ENCODE results near the gene LY6G5C. TPM values are rescaled to one million over a fixed set of nuclear protein-coding genes. Genes with fewer than 3 reads are reported as not detected.

Gene LY6G5C
- polyA plus RNA-seq, 1 donor (not counting 4 experiments of a cell fraction or from before 2014, with no cell fraction given), result 0.58 TPM

DNA sequence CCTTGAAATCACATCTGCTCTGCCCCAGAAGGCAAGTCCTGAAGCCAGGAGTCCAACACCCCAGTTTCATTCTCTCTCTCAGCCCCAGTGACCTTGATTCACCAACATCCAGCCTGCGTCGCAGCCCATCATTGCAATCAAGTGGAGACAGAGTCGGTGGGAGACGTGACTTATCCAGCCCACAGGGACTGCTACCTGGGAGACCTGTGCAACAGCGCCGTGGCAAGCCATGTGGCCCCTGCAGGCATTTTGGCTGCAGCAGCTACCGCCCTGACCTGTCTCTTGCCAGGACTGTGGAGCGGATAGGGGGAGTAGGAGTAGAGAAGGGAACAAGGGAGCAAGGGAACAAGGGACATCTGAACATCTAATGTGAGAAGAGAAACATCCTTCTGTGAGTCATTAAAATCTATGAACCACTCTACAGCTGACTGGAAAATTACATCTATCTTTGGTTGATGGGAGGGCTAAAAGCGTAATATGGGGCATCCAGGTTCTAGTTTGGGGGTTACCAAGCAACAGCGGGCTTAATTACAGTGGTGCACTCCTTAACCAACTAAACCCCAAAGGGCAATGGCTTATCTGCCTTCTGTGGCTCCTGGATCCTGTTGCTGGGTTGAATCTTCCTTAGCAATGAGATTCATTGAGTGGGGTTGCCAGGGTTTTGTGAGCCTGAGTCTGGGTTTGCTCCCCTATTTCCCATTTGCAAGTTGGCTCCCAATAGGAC lies 36.8 kb upstream of the LY6G5C start:
- FAIRE-seq, result no peak
- peaks cover 0 to 4% of the 10 kb centered on the region in 2 experiments for H3K36me3 ChIP-seq (ENCODE audit: control insufficient read depth in 2 of 2, extremely low read depth in 1 of 2, insufficient read depth in 2 of 2, low read length in 2 of 2)
- no peak overlapping the region for H3K9ac ChIP-seq (ENCODE audit: control insufficient read depth, extremely low read depth, insufficient read depth, low read length)
- dilution Hi-C loops (cut with MboI; ENCODE audit: extremely low pct_ligation_motif_present, low sequenced_read_pairs), result no loop called here
- H3K4me2 ChIP-seq (ENCODE audit: control insufficient read depth, extremely low read depth, insufficient read depth, low read depth, low read length), result peak overlapping the region; percentile 77
- DNase-seq (ENCODE audit: low read depth, low spot score), result no peak
- H3K9me3 ChIP-seq (ENCODE audit: control insufficient read depth, low read depth, low read length), result no peaks in the 10 kb centered on the region
- no peaks in the 10 kb centered on the region for H4K20me1 ChIP-seq (ENCODE audit: control insufficient read depth, extremely low read depth, insufficient read depth, low read length)
- H3K4me3 ChIP-seq (ENCODE audit: control insufficient read depth in 2 of 3, extremely low read depth in 1 of 3, insufficient read depth in 2 of 3, low read depth in 1 of 3, low read length in 3 of 3), result peak overlapping the region in 1 of 3 experiments; percentile 15
- H3K79me2 ChIP-seq (ENCODE audit: control insufficient read depth, insufficient read depth, low read length), result no peaks in the 10 kb centered on the region
- H3K27ac ChIP-seq (ENCODE audit: control insufficient read depth, insufficient read depth, low read length), result peak overlapping the region; percentile 41
- peak overlapping the region; percentile 60 for H2AFZ ChIP-seq (ENCODE audit: control insufficient read depth, low read length)
- H3K9me1 ChIP-seq (ENCODE audit: control insufficient read depth, extremely low read depth, insufficient read depth, low read length), result peaks cover 5% of the 10 kb centered on the region
- TF ChIP-seq EZH2 (IDR thresholded peaks at IDR 0.05; ENCODE audit: low read length), result no peak
- TF ChIP-seq, protein P1, sequence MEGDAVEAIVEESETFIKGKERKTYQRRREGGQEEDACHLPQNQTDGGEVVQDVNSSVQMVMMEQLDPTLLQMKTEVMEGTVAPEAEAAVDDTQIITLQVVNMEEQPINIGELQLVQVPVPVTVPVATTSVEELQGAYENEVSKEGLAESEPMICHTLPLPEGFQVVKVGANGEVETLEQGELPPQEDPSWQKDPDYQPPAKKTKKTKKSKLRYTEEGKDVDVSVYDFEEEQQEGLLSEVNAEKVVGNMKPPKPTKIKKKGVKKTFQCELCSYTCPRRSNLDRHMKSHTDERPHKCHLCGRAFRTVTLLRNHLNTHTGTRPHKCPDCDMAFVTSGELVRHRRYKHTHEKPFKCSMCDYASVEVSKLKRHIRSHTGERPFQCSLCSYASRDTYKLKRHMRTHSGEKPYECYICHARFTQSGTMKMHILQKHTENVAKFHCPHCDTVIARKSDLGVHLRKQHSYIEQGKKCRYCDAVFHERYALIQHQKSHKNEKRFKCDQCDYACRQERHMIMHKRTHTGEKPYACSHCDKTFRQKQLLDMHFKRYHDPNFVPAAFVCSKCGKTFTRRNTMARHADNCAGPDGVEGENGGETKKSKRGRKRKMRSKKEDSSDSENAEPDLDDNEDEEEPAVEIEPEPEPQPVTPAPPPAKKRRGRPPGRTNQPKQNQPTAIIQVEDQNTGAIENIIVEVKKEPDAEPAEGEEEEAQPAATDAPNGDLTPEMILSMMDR (optimal IDR thresholded peaks at IDR 0.05 in 1 of 3, IDR thresholded peaks at IDR 0.05 in 1 of 3, conservative IDR thresholded peaks at IDR 0.05 in 1 of 3; ENCODE audit: extremely low read depth in 1 of 3, insufficient read depth in 2 of 3, low read length in 3 of 3), result peak; percentile 34 to 67 (median 47)
- peaks cover 32% of the 10 kb centered on the region for H3K4me1 ChIP-seq (ENCODE audit: control insufficient read depth, extremely low read depth, insufficient read depth, low read length)
- no peaks in the 10 kb centered on the region for H3K27me3 ChIP-seq (ENCODE audit: control insufficient read depth, extremely low read depth, insufficient read depth, low read length)

DNA sequence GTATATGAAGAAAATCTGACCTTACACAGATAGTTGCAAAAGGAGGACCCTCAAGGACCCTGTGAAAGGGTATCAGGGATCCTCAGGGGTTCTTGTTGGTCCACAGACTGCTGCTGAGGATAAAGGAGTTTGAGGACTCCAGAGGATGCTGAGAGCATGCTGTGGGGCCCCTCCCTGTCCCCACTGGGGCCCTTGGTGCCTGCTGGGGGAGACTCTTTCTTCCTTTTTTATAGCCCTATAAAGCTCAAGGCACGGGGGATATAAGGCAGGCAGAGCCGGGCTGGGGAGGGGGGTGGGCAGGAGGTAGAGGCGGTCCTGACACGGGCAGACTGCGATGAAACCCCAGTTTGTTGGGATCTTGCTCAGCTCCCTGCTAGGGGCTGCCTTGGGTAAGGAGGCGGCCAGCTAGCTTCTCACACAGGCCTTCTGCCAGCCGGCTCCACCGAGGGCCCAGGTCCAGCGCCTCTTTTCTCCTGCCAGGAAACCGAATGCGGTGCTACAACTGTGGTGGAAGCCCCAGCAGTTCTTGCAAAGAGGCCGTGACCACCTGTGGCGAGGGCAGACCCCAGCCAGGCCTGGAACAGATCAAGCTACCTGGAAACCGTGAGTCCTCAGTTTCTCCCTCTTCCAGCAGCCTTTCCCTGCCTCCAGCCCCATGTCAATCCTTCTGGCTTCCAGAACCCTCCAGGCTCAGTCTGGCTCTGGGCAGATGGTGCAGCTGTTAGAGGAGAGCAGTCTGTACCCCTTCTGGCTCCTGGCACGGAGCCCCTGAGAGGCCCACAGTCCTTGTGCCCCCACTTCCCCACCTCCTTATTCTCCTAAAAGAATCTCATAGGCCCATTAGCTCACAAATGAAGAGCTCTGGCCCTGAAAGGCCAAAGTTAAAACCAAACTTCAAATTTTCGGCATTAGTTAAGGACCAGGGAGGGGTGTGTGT lies 34.4 kb upstream of the LY6G5C start, which contains the start of gene LY6G6D:
LY6G6D (plus strand) TSS at position 327 of the 937 bp plus-strand sequence; CDS start at position 335, 8 bp downstream.
- Histone ChIP-seq H3K4me1 (ENCODE audit: control insufficient read depth, extremely low read depth, insufficient read depth, low read length) (peaks cover 48% of the 10 kb centered on the region), H2AFZ (ENCODE audit: control insufficient read depth, low read length) (no peak within 1 kb of the TSS), H3K4me2 (ENCODE audit: control insufficient read depth, extremely low read depth, insufficient read depth, low read depth, low read length) (no peak within 1 kb of the TSS), H3K4me3 (ENCODE audit: control insufficient read depth in 2 of 3, extremely low read depth in 1 of 3, insufficient read depth in 2 of 3, low read depth in 1 of 3, low read length in 3 of 3) (no peak within 1 kb of the TSS), H3K27me3 (ENCODE audit: control insufficient read depth, extremely low read depth, insufficient read depth, low read length) (no peaks in the 10 kb centered on the region), H3K27ac (ENCODE audit: control insufficient read depth, insufficient read depth, low read length) (no peak within 1 kb of the TSS), H3K9ac (ENCODE audit: control insufficient read depth, extremely low read depth, insufficient read depth, low read length) (no peak within 1 kb of the TSS), H3K9me1 (ENCODE audit: control insufficient read depth, extremely low read depth, insufficient read depth, low read length) (peaks cover 5% of the 10 kb centered on the region), H3K36me3 (ENCODE audit: control insufficient read depth in 2 of 2, extremely low read depth in 1 of 2, insufficient read depth in 2 of 2, low read length in 2 of 2) (peaks cover 0 to 4% of the 10 kb centered on the region in 2 experiments), H3K9me3 (ENCODE audit: control insufficient read depth, low read depth, low read length) (no peaks in the 10 kb centered on the region), H4K20me1 (ENCODE audit: control insufficient read depth, extremely low read depth, insufficient read depth, low read length) (no peaks in the 10 kb centered on the region), H3K79me2 (ENCODE audit: control insufficient read depth, insufficient read depth, low read length) (no peaks in the 10 kb centered on the region)
- no peak for TF ChIP-seq EZH2 (IDR thresholded peaks at IDR 0.05; ENCODE audit: low read length)
- TF ChIP-seq, protein P1 (optimal IDR thresholded peaks at IDR 0.05 in 1 of 3, IDR thresholded peaks at IDR 0.05 in 1 of 3, conservative IDR thresholded peaks at IDR 0.05 in 1 of 3; ENCODE audit: extremely low read depth in 1 of 3, insufficient read depth in 2 of 3, low read length in 3 of 3), result no peak
- FAIRE-seq (no peak), DNase-seq (ENCODE audit: low read depth, low spot score) (no peak)
- dilution Hi-C loops (cut with MboI; ENCODE audit: extremely low pct_ligation_motif_present, low sequenced_read_pairs), result no loop called here

All from keratinocyte (primary cell).